SK-N-SH (cell line): Measurements from ENCODE around the gene EVC2. TPM values are rescaled to one million over a fixed set of nuclear protein-coding genes. Genes with fewer than 3 reads are reported as not detected.

Experiments
- CTCF ChIA-PET: fragments of 300-600, 350-600 bp; formaldehyde crosslinking; extraction: SDS; loops from one replicate; lab custom pipeline; 2021; lab: Yijun Ruan, JAX
- POLR2A ChIA-PET: fragments of 350-600 bp; sonication (Branson Sonifier 250); formaldehyde crosslinking; extraction: SDS; loops from one replicate; lab custom pipeline; 2020; ENCODE audit warnings: antibody characterized with exemption, inconsistent platforms; lab: Yijun Ruan, JAX
- DNase-seq: peaks from one replicate; pipeline ENCODE4 v3.0.0; 2012
- H2AFZ ChIP-seq: fragments of 200-600 bp; sonication (generic); 2 replicates; pipeline ENCODE4 v1.8.1; 2016; ENCODE audit warnings: antibody characterized with exemption, mild to moderate bottlenecking, low read depth
- H3F3A ChIP-seq: fragments of 200-600 bp; sonication (generic); replicated peaks from 2 replicates; pipeline ENCODE3; 2016; ENCODE audit warnings: antibody characterized with exemption, mild to moderate bottlenecking; ENCODE audit not compliant: insufficient read depth
- H3K27ac ChIP-seq, 2 experiments: fragments of 200-500 bp in 1 of 2; fragments of 200-600 bp in 1 of 2; sonication (Bioruptor generic) in 1 of 2; sonication (generic), shearing (Covaris generic) in 1 of 2; 2 replicates each; pipeline versions ENCODE4 v1.5.1 to v1.6.1; 2014 to 2016; ENCODE audit warnings: low read depth in 2 of 2, inconsistent platforms in 1 of 2, low read length in 1 of 2, mild to moderate bottlenecking in 1 of 2, mixed read lengths in 1 of 2
- H3K27me3 ChIP-seq: fragments of 200-600 bp; sonication (generic), shearing (Covaris generic); 2 replicates; pipeline ENCODE4 v1.6.1; 2016; ENCODE audit warnings: mixed run types; ENCODE audit not compliant: insufficient read depth
- H3K36me3 ChIP-seq, 2 experiments: fragments of 200-500 bp in 1 of 2; fragments of 200-600 bp in 1 of 2; sonication (Bioruptor generic) in 1 of 2; sonication (generic) in 1 of 2; replicated peaks in 1 of 2; 2 replicates each; pipeline versions ENCODE3 to v1.5.1; 2014 to 2016; ENCODE audit warnings: low read length in 1 of 2, mild to moderate bottlenecking in 1 of 2; ENCODE audit not compliant: insufficient read depth in 2 of 2, control insufficient read depth in 1 of 2
- H3K4me1 ChIP-seq, 2 experiments: fragments of 200-500 bp in 1 of 2; fragments of 200-600 bp in 1 of 2; sonication (Bioruptor generic) in 1 of 2; sonication (generic), shearing (Covaris generic) in 1 of 2; 2 replicates each; pipeline versions ENCODE4 v1.5.1 to v1.6.1; 2014 to 2016; ENCODE audit warnings: low read depth in 1 of 2, low read length in 1 of 2, mixed run types in 1 of 2; ENCODE audit not compliant: insufficient read depth in 2 of 2, control insufficient read depth in 1 of 2
- H3K4me2 ChIP-seq: fragments of 200-600 bp; sonication (generic), shearing (Covaris generic); 2 replicates; pipeline ENCODE4 v1.6.1; 2017; ENCODE audit warnings: mixed run types
- H3K4me3 ChIP-seq, 2 experiments: fragments of 200-500 bp in 1 of 2; fragments of 200-600 bp in 1 of 2; sonication (Bioruptor generic) in 1 of 2; sonication (generic), shearing (Covaris generic) in 1 of 2; 2 replicates each; pipeline versions ENCODE4 v1.5.1 to v1.8.1; 2014 to 2016; ENCODE audit warnings: low read depth in 2 of 2, inconsistent platforms in 1 of 2, low read length in 1 of 2, mild to moderate bottlenecking in 1 of 2, mixed read lengths in 1 of 2, moderate library complexity in 1 of 2
- H3K79me2 ChIP-seq: fragments of 200-600 bp; sonication (generic); 2 replicates; pipeline ENCODE4 v1.8.1; 2017; ENCODE audit warnings: mild to moderate bottlenecking; ENCODE audit not compliant: insufficient read depth
- H3K9ac ChIP-seq: fragments of 200-600 bp; sonication (generic); 2 replicates; pipeline ENCODE4 v1.6.1; 2017; ENCODE audit warnings: mixed run types
- H3K9me2 ChIP-seq: fragments of 200-600 bp; sonication (generic); 2 replicates; pipeline ENCODE4 v1.6.1; 2017; ENCODE audit warnings: mixed run types
- H3K9me3 ChIP-seq: fragments of 200-600 bp; sonication (generic); 2 replicates; pipeline ENCODE4 v1.6.1; 2017; ENCODE audit warnings: mixed run types, mild to moderate bottlenecking, moderate library complexity
- H4K20me1 ChIP-seq: fragments of 200-600 bp; sonication (generic); 2 replicates; pipeline ENCODE4 v1.6.1; 2017; ENCODE audit warnings: mild to moderate bottlenecking, mixed run types; ENCODE audit not compliant: insufficient read depth
- CHD2 ChIP-seq: fragments of 150-350 bp; IDR thresholded peaks from 2 replicates; pipeline ENCODE4 v1.6.1; 2018; ENCODE audit warnings: low read length; ENCODE audit not compliant: partially characterized antibody
- ELF1 ChIP-seq: IDR thresholded peaks from 2 replicates; pipeline ENCODE4 v1.4.0; 2012
- EP300 ChIP-seq, 2 experiments: IDR thresholded peaks; 2 replicates each; pipeline versions ENCODE4 v1.4.0 to v1.6.1; 2012; ENCODE audit warnings: borderline replicate concordance in 1 of 2, low read depth in 1 of 2, low read length in 1 of 2
- FOSL2 ChIP-seq: IDR thresholded peaks from 2 replicates; pipeline ENCODE4 v1.4.0; 2012; ENCODE audit warnings: low read depth, mild to moderate bottlenecking, moderate library complexity, borderline replicate concordance
- FOXJ3 ChIP-seq: sonication (generic); formaldehyde crosslinking; IDR thresholded peaks from 2 replicates; pipeline ENCODE4 v1.5.1; 2020; ENCODE audit warnings: mild to moderate bottlenecking, missing genetic modification reagents
- FOXM1 ChIP-seq: IDR thresholded peaks from 2 replicates; pipeline ENCODE4 v1.4.0; 2012; ENCODE audit warnings: low read depth, mild to moderate bottlenecking
- GATA2 ChIP-seq: sonication (generic); formaldehyde crosslinking; IDR thresholded peaks from 2 replicates; pipeline ENCODE4 v1.5.0; 2020; ENCODE audit warnings: mild to moderate bottlenecking, missing genetic modification reagents
- IRF3 ChIP-seq: fragments of 150-350 bp; IDR thresholded peaks from 2 replicates; pipeline ENCODE4 v1.6.1; 2016; ENCODE audit warnings: mild to moderate bottlenecking, low read depth, low read length
- MAX ChIP-seq: IDR thresholded peaks from 2 replicates; pipeline ENCODE4 v1.4.0; 2012; ENCODE audit warnings: low read depth
- MXI1 ChIP-seq: IDR thresholded peaks from 2 replicates; pipeline ENCODE4 v1.6.1; 2012; ENCODE audit warnings: mild to moderate bottlenecking, low read depth, low read length, improper control_type of control experiment
- RCOR1 ChIP-seq: fragments of 150-350 bp; IDR thresholded peaks from 2 replicates; pipeline ENCODE4 v1.6.1; 2017; ENCODE audit warnings: antibody characterized with exemption, low read length
- REST ChIP-seq: IDR thresholded peaks from 2 replicates; pipeline ENCODE4 v1.6.1; 2012; ENCODE audit warnings: mild to moderate bottlenecking, low read depth, low read length, moderate library complexity
- SIN3A ChIP-seq: IDR thresholded peaks from 2 replicates; pipeline ENCODE4 v1.6.1; 2012; ENCODE audit warnings: low read depth, mild to moderate bottlenecking, low read length, moderate library complexity, borderline replicate concordance
- SMC3 ChIP-seq: IDR thresholded peaks from 2 replicates; pipeline ENCODE4 v1.6.1; 2012; ENCODE audit warnings: low read depth, low read length, improper control_type of control experiment
- TCF12 ChIP-seq: IDR thresholded peaks from 2 replicates; pipeline ENCODE4 v1.4.0; 2012
- TEAD4 ChIP-seq: IDR thresholded peaks from 2 replicates; pipeline ENCODE4 v1.4.0; 2012; ENCODE audit warnings: mild to moderate bottlenecking, borderline replicate concordance; ENCODE audit not compliant: insufficient read depth
- ZBTB33 ChIP-seq: IDR thresholded peaks from 2 replicates; pipeline ENCODE4 v1.4.0; 2012; ENCODE audit warnings: low read depth, borderline replicate concordance
- WGBS: methylation state at CpG from one replicate; pipeline ENCODE4 v1.1.6; 2017; ENCODE audit warnings: low lambda C conversion rate; 5-methylcytosine and 5-hydroxymethylcytosine counted together
- polyA plus RNA-seq, 3 experiments: library from polyadenylated mRNA; depleted of rRNA; stranded (reverse); fragments of >200 nt; gene quantifications; 2 replicates each; pipeline ENCODE4 v1.2.3, GENCODE V29; 2012

The EVC2 gene
- polyA plus RNA-seq, 1 of the 3 experiments (the other 2 are of a cell fraction), result not detected

GRCh38 chr4:5706486-5707290 is 1.7 kb downstream of the EVC2 start:
- H3K9me2 ChIP-seq, result no peaks in the 10 kb centered on the region
- H3K27ac ChIP-seq, result no peak overlapping the region
- no peaks in the 10 kb centered on the region for H4K20me1 ChIP-seq
- peaks cover 3 to 17% of the 10 kb centered on the region in 2 experiments; a peak in 1 of 4 replicates for H3K4me1 ChIP-seq
- H3K9me3 ChIP-seq, result no peaks in the 10 kb centered on the region
- no peak overlapping the region for H2AFZ ChIP-seq
- no peak overlapping the region for H3K4me3 ChIP-seq
- WGBS, result 79% methylated on average over 8 of the region's 11 CpGs
- H3K4me2 ChIP-seq, result no peak overlapping the region
- no peaks in the 10 kb centered on the region for H3K36me3 ChIP-seq
- no peaks in the 10 kb centered on the region for H3K27me3 ChIP-seq
- no peak for DNase-seq
- no peak overlapping the region for H3K9ac ChIP-seq
- TF ChIP-seq IRF3 (no peak), EP300 (IDR thresholded peaks at IDR 0.05; ENCODE audit: borderline replicate concordance in 1 of 2, low read depth in 1 of 2, low read length in 1 of 2) (no peak), RCOR1 (no peak), GATA2 (CRISPR knock-in tag) (no peak), ZBTB33 (no peak), FOSL2 (no peak), FOXM1 (no peak), TEAD4 (no peak), TCF12 (no peak)
- no peaks in the 10 kb centered on the region for H3F3A ChIP-seq
- ChIA-PET CTCF (interaction anchor here (1.2 kb wide), 1 partner anchor 307 kb away, joined by 7 read pairs; no protein-coding TSS in a partner anchor), POLR2A (no interaction called here)
- peaks cover 4% of the 10 kb centered on the region; the same call in 1 of the 2 replicates for H3K79me2 ChIP-seq

GRCh38 chr4:5705647-5706320 is 2.6 kb downstream of the EVC2 start:
- H3K9me3 ChIP-seq, result no peaks in the 10 kb centered on the region
- no peak overlapping the region for H3K27ac ChIP-seq
- H3K4me2 ChIP-seq, result no peak overlapping the region
- no peaks in the 10 kb centered on the region for H3K9me2 ChIP-seq
- no peaks in the 10 kb centered on the region for H3F3A ChIP-seq
- no peaks in the 10 kb centered on the region for H3K79me2 ChIP-seq
- no peaks in the 10 kb centered on the region for H3K27me3 ChIP-seq
- no peaks in the 10 kb centered on the region for H3K36me3 ChIP-seq
- ChIA-PET POLR2A (no interaction called here), CTCF (no interaction called here)
- 30% methylated on average over 5 of the region's 5 CpGs for WGBS
- H3K9ac ChIP-seq, result no peak overlapping the region
- DNase-seq, result peak; percentile 41
- TF ChIP-seq FOXJ3, result no peak
- no peak for TF ChIP-seq TEAD4
- no peak for TF ChIP-seq MXI1
- TF ChIP-seq REST, result no peak
- TF ChIP-seq SMC3, result no peak
- no peak for TF ChIP-seq SIN3A
- TF ChIP-seq MAX, result no peak
- no peak for TF ChIP-seq EP300 (IDR thresholded peaks at IDR 0.05; ENCODE audit: borderline replicate concordance in 1 of 2, low read depth in 1 of 2, low read length in 1 of 2)
- no peak for TF ChIP-seq FOSL2
- TF ChIP-seq ELF1, result no peak
- no peak for TF ChIP-seq CHD2
- H3K4me3 ChIP-seq, result no peak overlapping the region
- H4K20me1 ChIP-seq, result no peaks in the 10 kb centered on the region
- H2AFZ ChIP-seq, result no peak overlapping the region
- H3K4me1 ChIP-seq, result peaks cover 3 to 16% of the 10 kb centered on the region in 2 experiments; a peak in 1 of 4 replicates
